Gastrocnemius medialis (tissue), 4 donors: Measurements from ENCODE around the gene RNF227. TPM values are rescaled to one million over a fixed set of nuclear protein-coding genes. Genes with fewer than 3 reads are reported as not detected.

Source experiments
- ATAC-seq, 2 donors: fragments of 150-250 bp; one replicate each; pipeline ENCODE4 v1.9.1; 2016
- DNase-seq, 2 donors: peaks; one replicate each; pipeline ENCODE4 v3.0.0-alpha.2; 2019
- H3K27ac ChIP-seq, 4 donors: fragments of 200-600 bp; sonication (generic); 1 replicate in 1 of 4; 2 replicates in 3 of 4; pipeline ENCODE4 v1.5.1; 2016 to 2018; ENCODE audit warnings: mild to moderate bottlenecking in 2 of 4, moderate library complexity in 1 of 4
- H3K27me3 ChIP-seq, 3 donors: fragments of 200-600 bp; sonication (generic) in 2 of 3; 1 replicate in 1 of 3; 2 replicates in 2 of 3; pipeline versions ENCODE4 v1.5.1 to v1.6.0; 2016 to 2019; ENCODE audit warnings: mild to moderate bottlenecking in 1 of 3, moderate library complexity in 1 of 3
- H3K36me3 ChIP-seq, 2 donors: fragments of 200-600 bp; sonication (generic) in 1 of 2; one replicate each; pipeline ENCODE4 v1.5.1; 2017 to 2018
- H3K4me1 ChIP-seq, 2 donors: fragments of 200-600 bp; sonication (generic) in 1 of 2; one replicate each; pipeline ENCODE4 v1.5.1; 2016 to 2017; ENCODE audit warnings: mild to moderate bottlenecking in 2 of 2
- H3K4me3 ChIP-seq, 4 donors: fragments of 200-600 bp; sonication (generic) in 3 of 4; 1 replicate in 1 of 4; 2 replicates in 3 of 4; pipeline ENCODE4 v1.5.1; 2016 to 2019; ENCODE audit warnings: mild to moderate bottlenecking in 2 of 4
- H3K9me3 ChIP-seq, 3 donors: fragments of 200-600 bp; sonication (generic) in 2 of 3; 1 replicate in 1 of 3; 2 replicates in 2 of 3; pipeline ENCODE4 v1.5.1; 2016 to 2019
- CTCF ChIP-seq, 5 experiments: fragments of 450-650 bp in 3 of 5; fragments of 200-600 bp in 2 of 5; sonication (generic) in 2 of 5; IDR thresholded peaks in 4 of 5; conservative IDR thresholded peaks in 1 of 5; 1 replicate in 4 of 5; 2 replicates in 1 of 5; pipeline ENCODE4 v1.5.1; 2016 to 2019; ENCODE audit warnings: antibody characterized with exemption in 5 of 5, mild to moderate bottlenecking in 3 of 5, moderate library complexity in 3 of 5
- POLR2A ChIP-seq, 2 donors: fragments of 450-650 bp; IDR thresholded peaks; one replicate each; pipeline ENCODE4 v1.6.1; 2017; ENCODE audit warnings: antibody characterized with exemption in 2 of 2, mild to moderate bottlenecking in 2 of 2, moderate library complexity in 2 of 2
- in situ Hi-C, 4 donors: fragments of 200-750 bp; cut with MboI; loops; one replicate each; pipeline versions ENCODE4 v1.15.0 to v1.8.0; 2017; ENCODE audit warnings: low sequenced_read_pairs in 4 of 4
- intact Hi-C: fragments of 100-400 bp; cut with DNase I; formaldehyde crosslinking; loops from one replicate; pipeline ENCODE4 v1.15.1; 2023; ENCODE audit warnings: low total_unique reads
- total RNA-seq, 4 donors: library from RNA; depleted of rRNA; stranded (reverse); fragments of >200 nt; gene quantifications; one replicate each; pipeline versions ENCODE4 v1.1.0 to v1.2.3, GENCODE V29; 2016

Gene RNF227
- total RNA-seq, 4 donors from 2014 or later: 0.51 to 1.2 (median 0.62) TPM; not detected in 1

- ATAC-seq (no peak), DNase-seq (no peak)
- H3K27ac ChIP-seq: no peak overlapping the region
- H3K9me3 ChIP-seq: no peaks in the 10 kb centered on the region
- H3K36me3 ChIP-seq: peaks cover 0 to 23% of the 10 kb centered on the region in 2 donors
- H3K4me1 ChIP-seq: no peaks in the 10 kb centered on the region
- in situ Hi-C loops: no loop called here
- intact Hi-C loops: no loop called here
- H3K4me3 ChIP-seq: no peak overlapping the region
- no peaks in the 10 kb centered on the region for H3K27me3 ChIP-seq
- TF ChIP-seq CTCF (IDR thresholded peaks at IDR 0.05 in 4 of 5, conservative IDR thresholded peaks at IDR 0.05 in 1 of 5) (no peak), POLR2A (IDR thresholded peaks at IDR 0.05) (no peak)
These were observed 12.7 kb downstream of the RNF227 start for GRCh38 chr17:7903154-7904103.

GRCh38 chr17:7897773-7898172 lies 18.3 kb downstream of the RNF227 start:
- Histone ChIP-seq H3K9me3 (no peaks in the 10 kb centered on the region), H3K27ac (no peak overlapping the region), H3K4me3 (no peak overlapping the region), H3K27me3 (no peaks in the 10 kb centered on the region), H3K36me3 (peaks cover 0 to 4% of the 10 kb centered on the region in 2 donors), H3K4me1 (peaks cover 0 to 5% of the 10 kb centered on the region in 2 donors)
- in situ Hi-C loops (loop anchor here in 1 of 4 donors (25.0 kb wide), 1 partner anchor 160 kb away; no protein-coding TSS in a partner anchor), intact Hi-C loops (loop anchor here (2.0 to 10.0 kb wide), 2 partner anchors 35 to 153 kb away; no protein-coding TSS in a partner anchor)
- ATAC-seq: peak; percentile 59 to 68
- no peak for DNase-seq
- TF ChIP-seq CTCF (IDR thresholded peaks at IDR 0.05 in 4 of 5, conservative IDR thresholded peaks at IDR 0.05 in 1 of 5) (peak; percentile 28 to 51 (median 43)), POLR2A (IDR thresholded peaks at IDR 0.05) (no peak)

DNA sequence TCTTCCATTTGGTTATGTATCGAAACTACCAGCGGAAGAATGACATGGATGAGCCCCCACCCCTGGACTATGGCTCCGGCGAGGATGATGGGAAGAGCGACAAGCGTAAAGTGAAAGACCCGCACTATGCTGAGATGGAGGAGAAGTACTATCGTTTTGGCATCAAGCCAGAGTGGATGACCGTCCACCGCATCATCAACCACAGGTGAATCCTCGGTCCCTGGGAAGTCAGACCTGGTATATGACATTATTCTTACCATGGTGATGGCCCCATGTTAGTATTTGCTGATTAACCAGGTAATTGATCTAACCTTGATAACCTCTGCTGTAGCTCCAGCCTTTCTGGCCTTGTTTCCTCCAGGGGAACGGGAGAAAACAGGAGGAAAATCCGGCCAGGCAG lies 19.0 kb downstream of the RNF227 start:
- ATAC-seq: no peak
- H3K27ac ChIP-seq: no peak overlapping the region
- TF ChIP-seq CTCF (IDR thresholded peaks at IDR 0.05 in 4 of 5, conservative IDR thresholded peaks at IDR 0.05 in 1 of 5) (no peak), POLR2A (IDR thresholded peaks at IDR 0.05) (no peak)
- no peaks in the 10 kb centered on the region for H3K9me3 ChIP-seq
- intact Hi-C loops (loop anchor here (10.0 kb wide), 1 partner anchor 152 kb away; no protein-coding TSS in a partner anchor), in situ Hi-C loops (loop anchor here in 1 of 4 donors (25.0 kb wide), 1 partner anchor 160 kb away; no protein-coding TSS in a partner anchor)
- H3K4me3 ChIP-seq: no peak overlapping the region
- DNase-seq: no peak
- H3K4me1 ChIP-seq: peaks cover 0 to 5% of the 10 kb centered on the region in 2 donors
- H3K27me3 ChIP-seq: no peaks in the 10 kb centered on the region
- H3K36me3 ChIP-seq: peaks cover 0 to 4% of the 10 kb centered on the region in 2 donors

GRCh38 chr17:7894866-7895265 lies 21.2 kb downstream of the RNF227 start:
- Histone ChIP-seq H3K9me3 (no peaks in the 10 kb centered on the region), H3K27me3 (no peaks in the 10 kb centered on the region), H3K36me3 (peaks cover 0 to 4% of the 10 kb centered on the region in 2 donors), H3K27ac (no peak overlapping the region), H3K4me1 (peaks cover 4 to 10% of the 10 kb centered on the region in 2 donors), H3K4me3 (no peak overlapping the region)
- in situ Hi-C loops (loop anchor here in 1 of 4 donors (25.0 kb wide), 1 partner anchor 158 kb away; no protein-coding TSS in a partner anchor), intact Hi-C loops (loop anchor here (10.0 kb wide), 1 partner anchor 150 kb away; no protein-coding TSS in a partner anchor)
- DNase-seq: no peak
- no peak for ATAC-seq
- TF ChIP-seq CTCF (IDR thresholded peaks at IDR 0.05 in 4 of 5, conservative IDR thresholded peaks at IDR 0.05 in 1 of 5) (no peak), POLR2A (IDR thresholded peaks at IDR 0.05) (no peak)
